ENCODE data around the gene CDK3.

Gene CDK3

GRCh38 chr17:76053246-76054111, 52.8 kb downstream of the CDK3 start:
- TF ChIP-seq REST (IDR thresholded peaks at IDR 0.05; ENCODE audit: insufficient read depth in 1 of 2, low read depth in 2 of 2, low read length in 2 of 2) = no peak
- TF ChIP-seq POLR2AphosphoS5 (IDR thresholded peaks at IDR 0.05; ENCODE audit: low read depth, low read length) = no peak
- TF ChIP-seq FOXP2 (optimal IDR thresholded peaks at IDR 0.05; ENCODE audit: borderline replicate concordance, extremely low read depth, extremely low read length, insufficient read depth) = no peak
- no peak for TF ChIP-seq TAF1 (IDR thresholded peaks at IDR 0.05; ENCODE audit: borderline replicate concordance, insufficient read depth, low read length)
- TF ChIP-seq SIN3A (IDR thresholded peaks at IDR 0.05; ENCODE audit: borderline replicate concordance, insufficient read depth, low read length) = no peak

- no peak for TF ChIP-seq FOXP2 (optimal IDR thresholded peaks at IDR 0.05; ENCODE audit: borderline replicate concordance, extremely low read depth, extremely low read length, insufficient read depth)
Measured at GRCh38 chr17:76054112-76054476, 53.4 kb downstream of the CDK3 start.

All from PFSK-1 (cell line).